GM21717 (cell line): ENCODE data around the gene ZMIZ1.

Experiments used
- ATAC-seq: cut with Tn5 transposase; IDR thresholded peaks from one replicate; pipeline ENCODE4 v1.9.1; 2021; ENCODE audit warnings: mild to moderate bottlenecking, moderate library complexity; ENCODE audit not compliant: unreplicated experiment

Gene ZMIZ1, protein sequence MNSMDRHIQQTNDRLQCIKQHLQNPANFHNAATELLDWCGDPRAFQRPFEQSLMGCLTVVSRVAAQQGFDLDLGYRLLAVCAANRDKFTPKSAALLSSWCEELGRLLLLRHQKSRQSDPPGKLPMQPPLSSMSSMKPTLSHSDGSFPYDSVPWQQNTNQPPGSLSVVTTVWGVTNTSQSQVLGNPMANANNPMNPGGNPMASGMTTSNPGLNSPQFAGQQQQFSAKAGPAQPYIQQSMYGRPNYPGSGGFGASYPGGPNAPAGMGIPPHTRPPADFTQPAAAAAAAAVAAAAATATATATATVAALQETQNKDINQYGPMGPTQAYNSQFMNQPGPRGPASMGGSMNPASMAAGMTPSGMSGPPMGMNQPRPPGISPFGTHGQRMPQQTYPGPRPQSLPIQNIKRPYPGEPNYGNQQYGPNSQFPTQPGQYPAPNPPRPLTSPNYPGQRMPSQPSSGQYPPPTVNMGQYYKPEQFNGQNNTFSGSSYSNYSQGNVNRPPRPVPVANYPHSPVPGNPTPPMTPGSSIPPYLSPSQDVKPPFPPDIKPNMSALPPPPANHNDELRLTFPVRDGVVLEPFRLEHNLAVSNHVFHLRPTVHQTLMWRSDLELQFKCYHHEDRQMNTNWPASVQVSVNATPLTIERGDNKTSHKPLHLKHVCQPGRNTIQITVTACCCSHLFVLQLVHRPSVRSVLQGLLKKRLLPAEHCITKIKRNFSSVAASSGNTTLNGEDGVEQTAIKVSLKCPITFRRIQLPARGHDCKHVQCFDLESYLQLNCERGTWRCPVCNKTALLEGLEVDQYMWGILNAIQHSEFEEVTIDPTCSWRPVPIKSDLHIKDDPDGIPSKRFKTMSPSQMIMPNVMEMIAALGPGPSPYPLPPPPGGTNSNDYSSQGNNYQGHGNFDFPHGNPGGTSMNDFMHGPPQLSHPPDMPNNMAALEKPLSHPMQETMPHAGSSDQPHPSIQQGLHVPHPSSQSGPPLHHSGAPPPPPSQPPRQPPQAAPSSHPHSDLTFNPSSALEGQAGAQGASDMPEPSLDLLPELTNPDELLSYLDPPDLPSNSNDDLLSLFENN

DNA sequence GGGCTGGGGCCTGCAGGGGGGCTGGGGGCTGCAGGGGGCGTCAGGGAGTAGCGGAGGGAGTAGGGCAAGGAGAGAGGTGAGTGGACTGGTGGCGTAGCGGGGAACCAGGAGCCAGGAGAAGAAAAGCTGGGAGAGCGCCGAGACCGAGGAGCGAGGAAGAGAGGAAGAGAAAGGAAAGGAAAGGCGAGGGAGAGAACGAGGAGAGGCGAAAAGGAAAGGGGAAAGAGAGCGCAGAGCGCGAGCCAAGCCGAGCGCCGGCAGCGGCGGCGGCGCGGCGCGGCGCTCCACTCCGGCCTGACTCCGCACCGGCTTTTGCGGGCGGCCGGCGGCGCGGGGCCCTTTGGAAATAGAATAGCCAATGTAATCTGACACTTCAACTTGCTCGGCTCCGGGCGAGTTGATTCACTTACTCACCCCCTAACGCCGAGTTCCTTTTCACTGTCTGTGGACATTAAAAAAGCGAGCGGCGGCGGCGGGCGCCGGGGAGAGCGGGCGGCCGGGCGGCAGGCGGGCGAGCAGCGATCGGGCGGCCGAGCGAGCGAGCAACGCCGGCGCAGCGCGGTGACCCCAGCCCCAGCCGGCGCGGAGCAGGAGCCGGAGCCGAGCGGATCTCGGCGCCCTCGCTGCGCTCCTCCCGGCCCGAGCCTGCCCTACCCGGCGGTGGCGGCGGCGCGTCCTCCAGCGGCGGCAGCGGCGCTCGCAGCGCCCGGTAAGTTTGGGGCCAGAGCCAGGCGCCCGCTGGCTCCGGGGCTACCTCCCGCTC lies at the start of gene ZMIZ1:
ZMIZ1 (plus strand) TSS at position 405 of the 763 bp plus-strand sequence. CDS start 132,667 bp downstream, outside the sequence.
- ATAC-seq: peak; percentile 68

DNA sequence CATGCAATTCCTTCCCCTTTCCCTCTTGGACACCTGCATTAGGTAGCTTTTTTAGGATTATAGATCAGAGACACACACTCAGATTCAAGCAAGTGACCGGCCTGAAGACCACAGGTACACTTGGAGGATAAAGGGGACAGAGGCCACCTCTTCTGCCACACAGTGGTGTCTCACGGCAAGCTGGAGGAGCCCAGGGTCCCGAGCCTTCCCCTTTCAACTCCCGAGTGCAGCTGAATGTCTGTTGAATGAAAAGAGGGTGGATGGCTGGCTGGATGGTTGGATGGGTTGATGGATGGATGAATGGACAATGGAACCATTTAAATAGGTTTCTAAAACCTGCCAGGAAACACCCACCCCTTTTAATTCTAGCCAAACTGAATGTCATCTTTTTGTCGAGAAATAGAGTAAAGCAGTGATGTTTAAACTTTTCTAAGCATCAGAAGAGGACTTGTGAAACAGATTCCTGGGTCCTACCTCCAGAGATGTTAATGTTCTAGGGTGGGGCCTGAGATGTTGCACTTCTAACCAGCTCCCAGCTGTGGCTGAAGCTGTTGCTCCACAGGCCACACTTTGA lies 49.2 kb upstream of the ZMIZ1 start:
- ATAC-seq: no peak

DNA sequence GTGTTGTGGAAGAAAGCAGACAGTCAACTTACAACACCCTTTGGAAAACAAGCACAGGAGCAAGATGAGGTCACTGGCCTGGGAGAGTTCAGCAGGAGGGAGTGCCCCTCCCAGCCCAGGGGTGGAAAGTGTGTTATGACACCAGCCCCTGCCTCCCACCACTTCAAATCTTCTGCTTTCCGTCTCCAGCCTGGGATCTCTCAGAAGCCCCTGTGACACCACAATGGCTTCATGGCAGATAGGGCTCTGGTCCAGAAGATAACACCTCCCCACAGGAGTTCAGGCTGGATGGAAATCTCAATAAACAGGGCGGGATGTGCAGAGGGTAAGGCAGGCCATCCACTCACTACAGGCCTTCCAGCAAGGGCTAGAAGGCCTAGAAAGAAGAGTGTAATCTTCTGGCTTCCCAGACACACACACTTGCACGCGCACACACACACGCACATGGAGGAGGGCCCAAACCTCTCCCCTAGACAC lies 48.7 kb upstream of the ZMIZ1 start:
- no peak for ATAC-seq

DNA sequence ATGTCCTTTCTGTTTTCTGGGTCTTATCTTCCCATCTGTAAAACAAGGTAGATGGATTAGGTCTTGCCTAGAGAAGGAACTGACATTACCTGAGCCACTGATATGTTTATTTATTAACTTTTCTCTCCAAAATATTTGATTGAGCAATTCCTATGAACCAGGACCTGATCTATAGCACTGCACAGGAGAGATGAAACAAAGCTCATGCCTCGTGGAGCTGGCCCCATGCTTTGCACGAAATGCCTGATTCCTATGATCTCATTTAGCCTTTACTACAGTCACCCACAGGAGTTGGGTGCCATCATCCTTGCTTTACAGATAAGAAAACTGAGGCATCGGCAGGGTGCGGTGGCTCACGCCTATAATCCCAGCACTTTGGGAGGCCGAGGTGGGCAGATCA lies 48.2 kb upstream of the ZMIZ1 start:
- no peak for ATAC-seq

DNA sequence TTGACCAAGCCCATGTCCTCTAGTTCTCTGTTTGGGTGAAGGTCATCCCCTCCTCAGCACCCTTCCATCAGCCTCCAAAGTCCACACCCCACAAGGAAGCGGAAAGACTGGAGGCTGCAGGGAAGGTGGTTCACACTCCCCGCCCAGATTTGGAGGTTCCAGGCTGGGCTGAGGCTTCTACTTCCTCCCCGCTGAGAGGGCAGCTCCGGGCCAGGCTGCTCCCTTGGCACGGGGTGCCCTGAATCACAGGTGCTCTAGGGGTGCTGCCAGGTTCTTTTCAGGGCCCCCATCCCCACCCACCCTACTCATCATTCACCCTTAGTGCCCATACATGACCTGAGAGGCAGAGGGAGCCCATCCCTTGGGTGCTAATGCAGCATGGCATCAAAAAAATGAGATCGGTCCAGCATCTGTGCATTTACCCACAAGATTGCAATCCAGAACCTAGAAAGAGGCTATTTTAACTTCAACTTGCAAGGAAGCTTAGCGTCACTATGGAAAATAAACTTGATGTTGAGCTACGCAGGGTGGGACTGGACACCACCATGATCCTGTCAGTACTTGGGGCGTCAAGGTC lies 47.3 kb upstream of the ZMIZ1 start:
- no peak for ATAC-seq

DNA sequence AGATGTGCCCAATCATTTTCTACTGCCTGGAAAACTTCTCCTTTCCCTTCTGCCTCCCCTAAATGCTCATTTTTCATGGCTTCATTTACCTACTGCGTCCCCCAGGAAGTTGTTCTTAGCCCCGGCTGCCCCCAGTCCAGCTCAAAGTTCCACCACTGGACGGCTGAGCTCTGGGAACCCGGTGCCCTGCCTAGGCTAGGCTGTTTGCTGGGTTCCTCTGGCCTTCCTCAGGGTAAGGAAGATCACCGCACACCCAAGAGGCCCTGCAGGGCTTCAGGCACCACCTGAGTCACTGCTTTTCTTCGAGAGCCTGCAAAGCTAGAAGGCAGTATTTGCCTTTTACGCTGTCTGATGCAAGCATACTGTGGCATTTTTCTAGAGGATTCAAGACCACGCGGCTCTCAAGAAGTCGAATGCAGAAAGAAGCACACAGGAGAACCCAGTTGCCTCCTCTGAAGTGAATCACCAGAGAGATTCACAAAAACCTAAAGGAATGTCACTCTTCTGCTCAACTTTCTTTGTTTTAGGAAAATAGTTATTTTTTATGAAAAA lies 46.7 kb upstream of the ZMIZ1 start:
- no peak for ATAC-seq

DNA sequence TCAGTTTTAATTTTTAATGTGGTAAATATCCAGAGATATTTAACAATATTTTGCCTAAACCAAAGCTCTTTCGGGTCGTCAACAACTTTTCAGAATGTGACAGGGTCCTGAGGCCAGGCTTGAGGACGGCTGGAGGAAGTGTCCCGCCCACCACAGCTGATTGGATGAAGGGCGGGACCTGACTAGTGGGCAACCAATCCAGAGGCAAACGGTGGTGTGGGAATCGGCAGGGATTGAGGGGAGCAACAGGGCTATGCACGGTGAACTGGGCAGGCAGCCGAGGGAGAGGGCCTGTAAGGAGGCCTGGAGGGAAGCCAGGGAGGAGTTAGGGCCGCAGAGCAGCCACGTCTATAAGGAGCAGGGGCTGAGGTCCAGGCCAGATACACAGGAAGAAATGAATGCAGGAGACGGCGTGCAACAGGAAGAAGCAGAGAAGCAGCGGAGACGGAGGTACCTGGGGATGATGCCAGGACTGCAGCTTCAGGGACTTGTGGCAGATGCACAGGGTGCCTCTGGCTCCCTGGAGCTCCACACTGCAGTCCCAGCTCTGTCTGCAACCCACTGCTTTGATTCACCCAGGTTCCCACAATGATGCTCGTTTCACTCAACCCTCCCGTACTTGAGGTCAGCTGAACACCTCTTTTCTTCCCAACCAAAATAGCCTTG lies 46.1 kb upstream of the ZMIZ1 start:
- no peak for ATAC-seq

DNA sequence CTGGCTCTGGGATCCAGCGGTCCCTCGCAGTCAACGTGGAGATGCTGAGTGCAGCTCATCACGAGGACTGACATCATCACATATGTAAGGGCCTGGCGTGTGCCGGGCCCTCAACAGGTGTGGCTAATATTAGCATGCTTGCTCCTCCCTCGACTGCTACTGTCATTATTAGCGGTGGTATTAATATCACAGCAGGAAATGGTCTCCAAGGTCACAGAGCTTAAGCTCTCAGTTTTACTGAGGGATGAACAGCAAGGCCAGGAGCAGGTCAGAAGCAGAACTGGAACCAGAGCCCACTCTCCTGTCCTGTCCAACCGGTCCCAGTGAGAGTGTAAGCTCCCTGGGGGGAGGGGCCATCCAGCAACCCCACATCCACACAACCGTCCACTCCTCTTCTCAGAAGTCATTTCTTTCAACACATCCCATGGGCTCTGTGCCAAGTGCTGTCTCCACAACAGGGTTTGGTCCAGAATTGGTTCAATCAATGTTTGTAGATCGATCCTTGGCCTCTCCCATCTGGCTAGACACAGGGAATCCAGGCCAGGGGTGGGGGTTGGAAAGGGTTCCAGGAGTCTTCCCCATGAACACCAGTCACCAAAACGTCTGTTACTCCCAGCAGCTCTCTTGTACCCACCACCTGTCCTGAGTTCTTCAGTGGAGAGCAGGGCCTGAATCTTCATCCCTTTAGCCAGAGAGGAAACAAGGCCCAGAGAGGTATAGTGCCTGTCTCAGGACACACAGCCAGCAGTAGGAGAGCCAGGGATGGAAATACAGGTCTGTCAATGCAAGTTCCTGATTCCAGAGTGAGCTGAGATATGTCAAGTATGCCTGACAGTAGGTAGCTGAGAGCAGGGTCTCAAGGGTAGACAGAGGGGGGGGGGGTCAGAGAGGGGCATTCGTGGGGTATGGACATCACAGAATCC lies 45.3 kb upstream of the ZMIZ1 start:
- peak; percentile 61 for ATAC-seq

DNA sequence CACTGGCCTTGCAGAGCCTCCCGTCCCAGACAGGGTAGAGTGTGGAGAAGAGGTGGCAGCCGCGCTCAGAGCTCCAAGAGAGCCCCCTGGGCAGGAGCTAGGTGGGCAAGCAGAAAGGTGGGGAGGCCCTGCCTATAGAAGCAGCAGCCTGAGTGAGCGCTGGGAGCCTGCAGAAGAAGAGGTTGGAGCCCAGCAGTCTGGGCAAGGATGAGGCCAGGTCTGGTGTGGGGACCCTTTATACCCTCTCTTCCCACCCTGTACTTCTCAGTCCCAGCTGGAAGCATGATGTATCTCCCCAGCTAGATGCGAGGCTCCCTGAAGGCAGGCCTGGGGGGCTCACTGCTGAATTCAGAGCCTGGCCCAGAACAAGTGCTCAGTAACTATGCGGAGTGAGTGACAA lies 44.5 kb upstream of the ZMIZ1 start:
- ATAC-seq: no peak

DNA sequence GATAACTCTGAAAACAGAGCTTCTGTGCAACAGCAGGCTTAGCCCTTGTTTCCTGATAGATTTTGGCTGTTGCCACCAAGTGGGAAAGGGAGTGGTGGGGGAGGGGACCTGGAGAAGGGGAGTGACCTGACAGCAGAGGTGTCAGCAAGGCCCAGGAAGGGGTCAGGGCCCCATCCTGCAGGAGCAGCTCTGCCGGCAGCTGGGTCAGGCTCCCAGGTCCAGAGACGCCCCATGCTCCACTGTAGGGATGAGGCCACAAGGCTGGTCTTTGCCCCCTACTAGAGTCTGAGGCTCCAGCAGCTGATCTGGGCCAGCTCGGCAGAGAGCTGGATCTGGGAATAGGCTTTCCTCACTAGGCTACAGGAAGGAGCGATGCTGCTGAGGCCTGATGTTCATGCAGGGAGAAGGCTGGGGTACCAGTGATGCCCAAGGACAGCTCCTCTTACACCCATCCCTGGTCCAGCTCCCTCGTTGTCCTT lies 44.0 kb upstream of the ZMIZ1 start:
- no peak for ATAC-seq

DNA sequence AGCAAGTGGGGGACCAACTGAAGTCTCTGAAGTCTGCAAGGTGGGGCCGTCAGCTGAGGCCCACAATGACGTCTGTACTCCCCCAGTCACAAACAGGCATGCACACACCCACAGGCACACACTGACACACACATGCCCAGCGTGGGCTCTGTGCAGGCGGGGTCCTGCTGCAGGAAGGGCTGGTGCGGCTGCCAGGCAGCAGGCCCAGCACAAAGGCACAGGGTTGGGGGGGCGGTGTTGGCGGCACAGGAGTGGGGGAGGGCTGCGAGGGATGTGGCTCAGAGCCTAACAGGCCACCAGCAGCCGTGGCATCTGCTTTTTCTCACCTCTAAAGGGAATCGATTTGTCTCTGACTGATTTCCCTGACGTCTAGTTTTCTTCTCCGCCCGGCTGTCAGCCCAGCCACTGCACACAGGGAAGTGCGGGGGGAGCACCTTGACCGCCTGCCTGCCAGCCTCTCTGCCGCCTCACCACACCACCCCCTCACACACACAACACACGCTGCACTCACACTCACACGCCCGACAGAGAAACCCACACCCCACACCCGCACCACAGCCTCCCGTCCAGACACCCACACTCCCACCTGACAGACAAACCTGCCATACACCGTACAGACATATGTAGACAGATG lies 43.5 kb upstream of the ZMIZ1 start:
- no peak for ATAC-seq

DNA sequence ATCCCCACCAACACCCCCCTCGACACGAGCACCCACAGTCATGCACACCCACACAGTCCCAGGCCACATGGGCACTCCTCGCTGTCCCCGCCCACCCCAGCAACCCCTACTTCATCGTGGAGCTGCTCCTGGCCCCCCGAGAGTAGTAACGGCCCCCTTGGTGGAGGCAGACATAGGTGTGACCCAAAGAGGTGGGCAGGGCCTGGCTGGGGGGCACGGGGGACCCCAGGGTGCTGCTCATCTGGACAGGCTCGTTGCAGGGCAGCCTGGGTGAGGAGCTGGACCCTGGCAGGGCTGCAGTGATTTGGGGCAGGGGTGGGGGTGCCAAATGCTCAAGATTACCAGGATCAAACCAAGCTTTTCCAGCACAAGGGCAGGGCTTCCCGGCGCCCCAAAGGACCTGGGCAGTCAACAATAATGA lies 42.4 kb upstream of the ZMIZ1 start:
- no peak for ATAC-seq

DNA sequence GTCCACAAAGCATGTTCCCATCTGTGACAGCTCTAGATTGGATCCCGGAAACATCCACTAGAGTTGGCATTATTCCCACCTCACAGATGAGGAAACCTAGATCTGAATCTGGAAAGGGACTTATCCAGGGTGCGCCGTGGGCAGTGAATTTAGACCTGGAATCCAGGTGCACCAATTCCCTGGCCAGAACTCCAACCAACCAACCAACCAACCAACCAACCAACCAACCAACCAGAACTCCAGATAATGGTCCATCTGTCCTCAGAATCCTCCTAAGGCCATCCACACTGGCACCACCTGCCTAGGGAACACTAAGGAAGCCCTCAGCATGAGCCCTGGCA lies 42.0 kb upstream of the ZMIZ1 start:
- ATAC-seq: no peak

DNA sequence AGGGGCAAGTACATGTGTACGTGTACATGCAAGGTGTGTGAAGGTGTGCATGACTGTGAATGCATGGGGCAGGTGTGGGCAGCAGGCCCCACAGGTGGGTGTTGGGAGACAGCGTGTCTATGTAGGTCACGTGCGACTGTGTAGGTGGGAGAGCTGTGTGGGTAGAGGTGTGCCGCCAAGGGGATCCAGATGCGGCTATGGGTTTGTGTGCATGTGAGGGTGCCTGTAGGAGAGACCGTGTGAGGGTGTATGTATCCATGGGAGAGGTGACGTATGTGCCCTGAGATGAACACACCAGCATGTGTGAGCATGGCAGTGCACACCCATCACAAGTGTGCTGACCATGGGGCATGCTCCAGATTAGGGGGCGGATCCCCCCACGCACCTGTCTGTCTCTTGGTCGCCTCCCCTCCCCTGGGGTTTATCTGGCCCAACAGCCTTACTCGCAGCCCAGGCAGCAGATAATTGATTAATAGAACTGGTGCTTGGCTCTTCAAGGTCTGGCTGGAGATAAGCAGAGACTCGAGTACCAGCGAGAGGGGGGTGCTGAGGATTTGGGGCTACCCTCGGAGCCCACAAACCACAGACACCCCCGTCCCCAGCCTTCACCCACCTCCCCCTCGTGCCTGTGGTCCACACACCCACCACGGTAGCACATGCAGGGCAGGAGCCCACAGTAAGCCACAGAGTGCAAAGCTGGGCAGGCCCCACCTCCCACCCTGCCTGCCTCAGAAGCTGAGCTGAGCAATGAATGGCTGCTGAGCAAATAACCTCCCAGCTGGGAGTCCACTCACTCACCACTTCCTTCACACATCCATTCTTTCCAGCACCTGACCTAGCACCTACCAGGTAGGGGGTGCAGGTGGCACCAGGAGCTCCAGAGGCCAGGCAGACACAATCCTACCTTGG lies 41.4 kb upstream of the ZMIZ1 start:
- ATAC-seq: no peak

DNA sequence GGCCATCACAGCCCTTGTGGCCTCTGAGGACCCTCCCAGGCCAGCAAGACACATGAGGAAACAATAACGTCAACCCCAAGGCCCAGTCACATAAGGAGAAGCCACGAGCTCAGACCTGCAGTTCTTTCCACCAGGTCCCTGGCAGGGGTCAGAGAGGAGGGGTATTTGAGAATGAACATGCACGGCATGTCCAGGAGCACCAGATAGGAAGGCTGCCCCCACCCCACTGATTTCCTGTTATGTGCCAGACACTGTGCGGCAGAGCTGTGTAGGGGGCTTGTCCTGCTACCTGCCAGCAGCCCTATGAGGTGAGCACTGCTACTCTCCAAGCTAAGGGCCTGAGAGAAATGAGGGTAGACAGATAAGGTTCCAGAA lies 40.7 kb upstream of the ZMIZ1 start:
- no peak for ATAC-seq

DNA sequence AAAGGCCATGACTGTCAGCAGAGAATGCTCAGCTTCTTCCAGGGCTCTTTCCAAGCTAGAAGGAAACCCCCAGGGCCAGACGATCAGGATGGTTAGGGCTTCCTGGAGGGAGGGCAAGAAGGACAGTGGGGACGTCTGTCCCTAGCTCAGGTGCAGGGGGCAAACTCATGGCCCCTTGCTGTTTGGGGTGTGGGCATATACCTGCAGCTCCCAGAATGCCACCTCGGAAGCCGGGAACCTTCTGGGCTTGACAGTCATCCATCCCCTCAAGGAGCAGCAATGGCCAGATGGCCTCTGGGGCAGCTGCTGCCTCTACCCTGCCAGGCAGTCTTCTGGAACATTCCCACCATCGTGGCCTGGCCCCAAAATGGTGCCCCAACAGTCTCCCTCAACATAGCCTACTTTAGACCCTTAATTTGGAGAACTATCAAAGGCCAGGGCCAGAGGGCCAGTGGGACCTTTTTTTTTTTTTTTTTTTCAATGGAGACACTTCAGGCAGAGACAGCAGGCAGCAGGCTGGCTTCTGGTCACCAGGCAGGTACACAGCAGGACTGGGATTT lies 40.2 kb upstream of the ZMIZ1 start:
- no peak for ATAC-seq
